Psoas muscle (tissue), 8 donors: ENCODE results near the gene JPH2. TPM values are rescaled to one million over a fixed set of nuclear protein-coding genes. Genes with fewer than 3 reads are reported as not detected.
A peak's percentile ranks its signal among the peaks of the same experiment; 100 is the strongest.

Source experiments
- ATAC-seq, 4 donors: fragments of 200-7000 bp; cut with Tn5 transposase; one replicate each; pipeline ENCODE4 v1.9.1; 2020; ENCODE audit warnings: moderate library complexity in 3 of 4, mild to moderate bottlenecking in 2 of 4
- DNase-seq, 2 donors: peaks; one replicate each; pipeline ENCODE4 v3.0.0-alpha.2; 2020
- H3K27ac ChIP-seq: fragments of 200-600 bp; one replicate; pipeline ENCODE4 v1.8.0; 2022
- H3K27me3 ChIP-seq, 3 donors: fragments of 200-600 bp in 1 of 3; one replicate each; pipeline versions ENCODE4 v1.6.1 to v1.8.0; 2013 to 2022; ENCODE audit warnings: low read length in 2 of 3, mild to moderate bottlenecking in 2 of 3, moderate library complexity in 1 of 3; ENCODE audit not compliant: insufficient read depth in 3 of 3
- H3K36me3 ChIP-seq, 2 donors: fragments of 200-600 bp in 1 of 2; one replicate each; pipeline versions ENCODE4 v1.6.1 to v1.8.0; 2013 to 2022; ENCODE audit warnings: low read depth in 1 of 2, mild to moderate bottlenecking in 1 of 2, moderate library complexity in 1 of 2; ENCODE audit not compliant: insufficient read depth in 1 of 2
- H3K4me1 ChIP-seq: fragments of 200-600 bp; one replicate; pipeline ENCODE4 v1.8.0; 2022
- H3K4me3 ChIP-seq: fragments of 200-600 bp; one replicate; pipeline ENCODE4 v1.8.0; 2022; ENCODE audit warnings: mild to moderate bottlenecking
- H3K9me3 ChIP-seq: fragments of 200-600 bp; one replicate; pipeline ENCODE4 v1.8.0; 2022
- CTCF ChIP-seq: fragments of 200-600 bp; IDR thresholded peaks from one replicate; pipeline ENCODE4 v1.8.0; 2022; ENCODE audit warnings: antibody characterized with exemption
- WGBS, 3 donors: extraction: QIAGEN DNeasy Blood & Tissue Kit; methylation state at CpG; one replicate each; pipeline versions ENCODE4 v1.1.6 to v1.1.7; 2013; 5-methylcytosine and 5-hydroxymethylcytosine counted together
- intact Hi-C, 2 donors: fragments of 100-400 bp; cut with DNase I; formaldehyde crosslinking; loops; one replicate each; pipeline versions ENCODE4 v1.11.0 to v1.14.2; 2022
- polyA plus RNA-seq, 3 donors: library from polyadenylated mRNA; stranded (reverse); fragments of 200-250 nt; gene quantifications; one replicate each; pipeline ENCODE4 v1.2.3, GENCODE V29; 2013
- total RNA-seq, 4 donors: library from RNA; stranded (reverse); fragmentation: NEBNext Ultra II Directional in 2 of 4; extraction: Animal tissue kit (Norgen Biotek cat#: 25700) in 2 of 4; gene quantifications; one replicate each; pipeline versions ENCODE4 v1.2.1 to v1.2.4, GENCODE V29; 2021 to 2023
- donor health status: healthy with polysubstance abuse.
- donor health status: DM: no; HTN: no; CAD: no; lungs with moderate emphysema.
- donor health status: Bipolar disorder and iron deficiency.
- donor health status: healthy.
- donor health status: DM: yes; HTN: yes; CAD: no.
- donor health status: DM: no; HTN: no; CAD: no.
- donor health status: DM: no; HTN: no; CAD: no.
- donor health status: DM: yes; HTN: yes; CAD: no.

Gene JPH2
- total and polyA plus RNA-seq, 7 donors: 13.5 to 145 (median 48.0) TPM

DNA sequence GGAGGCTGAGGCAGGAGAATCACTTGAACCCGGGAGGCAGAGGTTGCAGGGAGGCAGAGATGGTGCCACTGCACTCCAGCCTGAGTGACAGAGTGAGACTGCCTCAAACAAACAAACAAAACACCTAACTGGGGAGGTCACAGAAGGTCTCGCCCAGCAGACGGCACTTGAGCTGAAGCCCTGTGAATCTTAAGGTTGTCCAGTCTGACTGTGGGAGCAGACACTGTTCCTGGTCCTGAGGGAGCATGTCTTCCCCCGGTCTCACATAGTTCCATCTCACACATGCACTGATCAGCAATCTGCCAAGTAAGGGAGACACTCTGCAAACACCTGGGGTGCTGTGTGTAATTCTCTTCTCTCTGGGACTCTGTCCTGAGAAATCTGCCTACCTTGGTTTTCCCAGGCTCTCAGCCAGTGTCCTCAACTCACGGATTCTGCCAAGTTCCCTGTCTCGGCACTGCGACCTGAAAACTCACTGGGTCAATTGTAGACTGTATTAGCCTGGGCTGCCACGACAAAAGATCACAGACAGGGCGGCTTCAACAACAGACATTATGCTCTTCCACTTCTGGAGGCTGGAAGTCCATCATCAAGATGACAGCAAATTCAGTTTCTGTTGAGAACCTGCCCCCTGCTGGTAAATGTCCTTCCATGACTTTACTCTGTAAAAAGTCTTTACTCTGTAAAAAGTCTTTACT lies 94.3 kb downstream of the JPH2 start:
- peak; percentile 49 for TF ChIP-seq CTCF
- no peak overlapping the region for H3K4me3 ChIP-seq
- H3K4me1 ChIP-seq: peaks cover 14% of the 10 kb centered on the region
- H3K9me3 ChIP-seq: no peaks in the 10 kb centered on the region
- DNase-seq (no peak), ATAC-seq (peak; percentile 34 to 57 (median 40))
- no peaks in the 10 kb centered on the region for H3K27me3 ChIP-seq
- H3K27ac ChIP-seq: no peak overlapping the region
- intact Hi-C loops: no loop called here
- no peaks in the 10 kb centered on the region for H3K36me3 ChIP-seq
- WGBS, 3 donors: 38 to 50% (median 48%) methylated on average over 9 of the region's 9 CpGs

DNA sequence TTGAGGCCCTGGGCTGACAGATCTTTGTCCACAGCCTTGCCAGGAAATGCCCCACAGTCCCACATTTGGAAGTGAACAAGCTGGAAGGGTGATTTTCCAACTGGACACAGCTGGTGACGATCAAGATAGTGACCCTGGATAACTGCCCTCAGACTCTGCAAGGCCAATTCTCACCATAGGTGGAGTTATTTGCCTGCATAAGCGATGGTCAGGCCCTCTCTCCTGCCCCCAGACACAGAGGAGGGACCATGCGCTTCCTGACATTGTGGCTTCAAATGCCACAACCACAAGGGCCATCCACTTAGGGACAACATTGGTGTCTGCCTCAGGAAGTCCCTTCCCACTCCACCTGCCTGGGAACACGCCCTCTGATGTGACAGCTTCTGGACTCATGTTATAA lies 96.0 kb downstream of the JPH2 start:
- Histone ChIP-seq H3K36me3 (no peaks in the 10 kb centered on the region), H3K4me3 (no peak overlapping the region), H3K27ac (no peak overlapping the region), H3K27me3 (no peaks in the 10 kb centered on the region), H3K9me3 (no peaks in the 10 kb centered on the region), H3K4me1 (peaks cover 13% of the 10 kb centered on the region)
- no peak for TF ChIP-seq CTCF
- DNase-seq: no peak
- peak in 1 of 4 donors; percentile 28 for ATAC-seq
- WGBS, 3 donors: 56 to 59% (median 56%) methylated on average over 4 of the region's 4 CpGs
- intact Hi-C loops: no loop called here

DNA sequence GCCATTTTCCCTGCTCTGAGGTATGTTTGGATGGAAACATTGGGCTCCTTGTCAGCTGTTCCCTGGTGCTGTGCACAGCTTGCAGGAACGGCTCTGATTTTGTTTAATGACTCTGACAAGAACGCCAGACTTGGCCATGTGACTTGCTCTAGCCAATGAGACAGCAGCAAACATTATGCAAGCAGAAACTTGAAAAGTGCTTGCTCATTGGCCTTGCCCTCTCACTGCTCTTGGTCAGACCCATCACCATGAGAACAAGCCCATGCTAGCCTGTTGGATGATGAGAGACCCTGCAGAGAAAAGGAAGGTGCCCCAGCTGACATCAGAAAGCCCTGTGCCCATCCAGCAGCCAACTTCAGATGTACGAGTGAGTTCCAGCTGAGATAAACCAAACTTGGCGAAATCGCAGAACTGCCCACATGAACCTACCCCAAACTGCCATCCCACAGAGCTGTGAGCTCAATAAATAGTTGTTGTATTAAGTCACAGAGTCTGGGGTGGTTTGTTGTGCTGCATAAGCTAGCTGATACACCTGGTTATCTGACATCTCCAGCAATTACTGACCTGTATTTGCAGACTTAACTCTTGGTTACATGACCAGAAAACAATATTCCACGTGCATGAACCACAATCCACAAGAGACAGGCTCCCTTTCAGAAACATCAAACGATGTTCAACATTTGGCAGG lies 96.9 kb downstream of the JPH2 start:
- 51 to 59% (median 54%) methylated on average over 7 of the region's 7 CpGs for WGBS, 3 donors
- ATAC-seq: peak; percentile 30 to 71 (median 56)
- intact Hi-C loops: loop anchor here in 1 of 2 donors (10.0 kb wide), 1 partner anchor 635 kb away; the partner anchor contains the start of gene SRSF6

GRCh38 chr20:44087857-44088120 lies 99.2 kb downstream of the JPH2 start:
- peaks cover 23% of the 10 kb centered on the region for H3K4me1 ChIP-seq
- intact Hi-C loops: loop anchor here in 1 of 2 donors (10.0 kb wide), 1 partner anchor 633 kb away; the partner anchor contains the start of gene SRSF6
- H3K9me3 ChIP-seq: no peaks in the 10 kb centered on the region
- WGBS, 3 donors: 80 to 89% (median 82%) methylated on average over 4 of the region's 4 CpGs
- no peak for DNase-seq
- H3K27me3 ChIP-seq: no peaks in the 10 kb centered on the region
- no peaks in the 10 kb centered on the region for H3K36me3 ChIP-seq
- ATAC-seq: no peak
- no peak overlapping the region for H3K4me3 ChIP-seq
- H3K27ac ChIP-seq: no peak overlapping the region
- TF ChIP-seq CTCF: no peak

More for the DNA sequence above, 96.9 kb downstream of the JPH2 start:
- DNase-seq: no peak
- H3K27me3 ChIP-seq: no peaks in the 10 kb centered on the region
- peaks cover 13% of the 10 kb centered on the region for H3K4me1 ChIP-seq
- H3K36me3 ChIP-seq: no peaks in the 10 kb centered on the region
- no peak overlapping the region for H3K27ac ChIP-seq
- no peaks in the 10 kb centered on the region for H3K9me3 ChIP-seq
- H3K4me3 ChIP-seq: no peak overlapping the region
- TF ChIP-seq CTCF: no peak
